BJ (cell line): ENCODE measurements around the gene P2RY6. TPM values are rescaled to one million over a fixed set of nuclear protein-coding genes. Genes with fewer than 3 reads are reported as not detected.

ENCODE experiments used
- CTCF ChIA-PET: fragments of 350-600 bp; formaldehyde crosslinking; extraction: SDS; loops from one replicate; lab custom pipeline; 2021; ENCODE audit warnings: antibody characterized with exemption, inconsistent platforms; lab: Yijun Ruan, JAX
- POLR2A ChIA-PET: fragments of 300-600 bp; sonication (Branson Sonifier 250); formaldehyde crosslinking; extraction: SDS; loops from one replicate; lab custom pipeline; 2021; ENCODE audit warnings: antibody characterized with exemption; lab: Charles Lee
- DNase-seq: peaks from one replicate; pipeline ENCODE4 v3.0.0-alpha.2; 2011; ENCODE audit warnings: low read depth
- H3K27me3 ChIP-seq: 2 replicates; pipeline ENCODE4 v1.6.0; 2011; ENCODE audit warnings: low read length; ENCODE audit not compliant: control insufficient read depth, insufficient read depth
- H3K36me3 ChIP-seq: 2 replicates; pipeline ENCODE4 v1.5.1; 2011; ENCODE audit warnings: low read length; ENCODE audit not compliant: control insufficient read depth, insufficient read depth
- H3K4me3 ChIP-seq: 2 replicates; pipeline ENCODE4 v1.5.1; 2011; ENCODE audit warnings: low read depth, mild to moderate bottlenecking, control low read depth, low read length
- polyA plus RNA-seq: library from polyadenylated mRNA; depleted of rRNA; stranded (reverse); fragments of >200 nt; gene quantifications from 2 replicates; pipeline ENCODE4 v1.2.3, GENCODE V29; 2011
- TF ChIP-seq, protein P1 (sequence below): IDR thresholded peaks from 2 replicates; pipeline ENCODE4 v1.5.1; 2011; ENCODE audit warnings: low read depth, mild to moderate bottlenecking, control low read depth, inconsistent platforms, low read length, moderate library complexity; ENCODE audit not compliant: insufficient read depth

P2RY6 gene
- polyA plus RNA-seq, 1 experiment: 1.5 TPM

DNA sequence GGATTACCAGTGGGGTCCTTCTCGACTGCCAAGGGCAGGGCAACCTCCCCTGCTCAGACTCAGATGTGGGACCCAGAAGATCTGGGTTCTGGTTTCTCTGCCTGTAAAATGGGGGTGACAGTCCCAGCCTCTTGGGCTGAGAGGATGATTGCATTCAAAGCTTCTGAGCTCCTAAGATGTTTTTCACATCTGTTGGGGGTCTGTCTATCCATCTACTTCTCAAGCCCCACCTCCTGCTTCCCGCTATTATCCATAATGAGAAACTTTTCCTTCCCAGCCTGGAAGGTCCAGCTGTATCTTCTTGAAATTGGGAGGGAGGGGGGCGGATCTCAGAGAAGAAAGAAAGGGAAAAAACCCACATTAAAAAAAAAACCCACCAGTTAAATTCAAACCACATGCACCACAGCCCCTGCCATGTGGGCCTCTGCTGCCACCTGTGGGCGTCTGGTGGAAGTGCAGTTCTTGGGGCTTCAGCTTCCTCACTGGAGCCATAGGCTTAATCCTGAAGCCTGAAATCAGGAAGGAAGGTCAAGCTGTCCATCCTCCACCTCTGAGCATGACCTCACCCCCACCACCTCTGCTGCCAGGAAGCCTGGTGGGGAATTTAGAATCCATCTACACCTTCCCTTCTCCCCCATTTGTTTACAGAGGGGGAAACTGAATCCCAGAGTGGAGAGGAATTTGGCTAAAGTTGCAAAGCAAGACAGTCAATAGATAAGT, 63.2 kb downstream of the P2RY6 start:
- Histone ChIP-seq H3K4me3 (no peak overlapping the region), H3K27me3 (no peaks in the 10 kb centered on the region), H3K36me3 (peaks cover 9% of the 10 kb centered on the region)
- ChIA-PET POLR2A (interaction anchor here (0.5 to 1.5 kb wide), 5 partner anchors 21 to 47 kb away, joined by 3 to 19 read pairs (median 9); no protein-coding TSS in a partner anchor), CTCF (interaction anchor here (0.8 to 11.0 kb wide), 20 partner anchors 9 to 326 kb away, joined by 3 to 259 read pairs (median 7); partner anchors contain the start of gene ARHGEF17)
- TF ChIP-seq, protein P1, sequence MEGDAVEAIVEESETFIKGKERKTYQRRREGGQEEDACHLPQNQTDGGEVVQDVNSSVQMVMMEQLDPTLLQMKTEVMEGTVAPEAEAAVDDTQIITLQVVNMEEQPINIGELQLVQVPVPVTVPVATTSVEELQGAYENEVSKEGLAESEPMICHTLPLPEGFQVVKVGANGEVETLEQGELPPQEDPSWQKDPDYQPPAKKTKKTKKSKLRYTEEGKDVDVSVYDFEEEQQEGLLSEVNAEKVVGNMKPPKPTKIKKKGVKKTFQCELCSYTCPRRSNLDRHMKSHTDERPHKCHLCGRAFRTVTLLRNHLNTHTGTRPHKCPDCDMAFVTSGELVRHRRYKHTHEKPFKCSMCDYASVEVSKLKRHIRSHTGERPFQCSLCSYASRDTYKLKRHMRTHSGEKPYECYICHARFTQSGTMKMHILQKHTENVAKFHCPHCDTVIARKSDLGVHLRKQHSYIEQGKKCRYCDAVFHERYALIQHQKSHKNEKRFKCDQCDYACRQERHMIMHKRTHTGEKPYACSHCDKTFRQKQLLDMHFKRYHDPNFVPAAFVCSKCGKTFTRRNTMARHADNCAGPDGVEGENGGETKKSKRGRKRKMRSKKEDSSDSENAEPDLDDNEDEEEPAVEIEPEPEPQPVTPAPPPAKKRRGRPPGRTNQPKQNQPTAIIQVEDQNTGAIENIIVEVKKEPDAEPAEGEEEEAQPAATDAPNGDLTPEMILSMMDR: peak; percentile 98
- no peak for DNase-seq

DNA sequence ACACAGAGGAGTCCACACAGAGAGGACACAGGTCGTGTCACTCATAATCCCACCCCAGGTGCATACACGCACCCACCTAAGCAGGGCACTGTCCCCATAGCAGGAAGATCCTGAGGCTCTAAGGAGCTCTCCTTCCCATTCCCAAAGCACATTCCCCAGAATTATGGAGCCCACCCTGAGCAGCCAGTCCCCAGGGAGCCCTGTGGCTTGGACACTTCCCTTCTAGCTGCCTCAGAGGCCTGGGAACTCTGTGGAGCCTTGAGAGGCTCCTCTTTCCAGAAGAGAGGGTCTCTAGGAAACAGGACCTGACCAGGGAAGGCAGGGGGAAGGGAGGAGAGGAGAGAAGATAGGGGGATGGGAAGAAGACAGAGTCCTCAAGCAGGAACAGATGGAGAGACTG, 65.7 kb downstream of the P2RY6 start:
- H3K27me3 ChIP-seq: no peaks in the 10 kb centered on the region
- no peak for DNase-seq
- H3K4me3 ChIP-seq: no peak overlapping the region
- peaks cover 17% of the 10 kb centered on the region for H3K36me3 ChIP-seq
- ChIA-PET CTCF (interaction anchor here (0.6 to 11.0 kb wide), 7 partner anchors 12 to 598 kb away, joined by 3 to 259 read pairs (median 75); partner anchors contain the start of gene ARHGEF17), POLR2A (interaction anchor here (0.7 kb wide), 1 partner anchor 28 kb away, joined by 9 read pairs; no protein-coding TSS in a partner anchor)
- TF ChIP-seq, protein P1: no peak

DNA sequence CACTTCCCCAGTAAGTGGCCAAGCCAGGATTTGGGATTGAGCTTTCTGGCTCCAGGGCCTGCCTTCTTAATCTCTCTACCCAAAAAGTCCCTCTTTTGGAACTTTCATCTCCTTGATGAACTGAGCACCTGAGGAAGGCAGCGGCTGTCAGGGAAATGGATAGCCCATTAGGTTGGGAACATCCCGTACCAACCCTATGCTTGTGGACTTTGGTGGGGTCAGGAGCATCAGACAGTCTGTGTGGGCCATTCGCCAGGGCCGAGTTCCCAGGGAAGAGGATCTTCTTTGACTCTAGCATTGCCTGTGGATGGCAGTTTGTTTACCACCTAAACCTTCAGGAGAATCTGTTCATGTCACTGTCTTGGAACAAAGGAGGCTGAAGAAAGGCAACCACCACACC, 66.1 kb downstream of the P2RY6 start:
- Histone ChIP-seq H3K36me3 (peaks cover 17% of the 10 kb centered on the region), H3K27me3 (no peaks in the 10 kb centered on the region), H3K4me3 (no peak overlapping the region)
- DNase-seq: no peak
- TF ChIP-seq, protein P1: no peak
- ChIA-PET CTCF (interaction anchor here (1.0 to 11.0 kb wide), 5 partner anchors 12 to 507 kb away, joined by 3 to 259 read pairs (median 114); partner anchors contain the start of gene ARHGEF17), POLR2A (no interaction called here)

DNA sequence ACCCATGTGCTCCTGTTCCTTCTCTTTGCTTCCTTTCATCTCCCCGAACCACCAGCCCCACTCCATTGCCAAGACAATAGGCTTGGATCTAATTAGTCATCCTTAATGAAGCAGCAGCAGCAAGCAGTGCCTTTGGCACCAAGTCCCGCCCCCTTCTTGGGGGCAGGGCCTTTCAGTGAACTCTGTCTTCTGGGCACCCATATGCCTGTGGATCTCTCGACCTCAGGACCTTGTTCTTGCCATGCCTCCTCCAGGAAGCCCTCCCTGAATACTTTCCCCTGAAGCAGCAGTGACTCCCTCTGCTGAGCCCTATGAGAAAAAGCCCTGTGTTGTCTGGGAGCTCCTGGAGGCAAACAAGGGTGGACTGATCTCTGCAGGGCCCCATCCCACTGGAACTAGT, 68.0 kb downstream of the P2RY6 start:
- TF ChIP-seq, protein P1: no peak
- ChIA-PET CTCF (interaction anchor here (1.5 to 11.0 kb wide), 5 partner anchors 10 to 321 kb away, joined by 3 to 259 read pairs (median 114); partner anchors contain the start of gene ARHGEF17), POLR2A (no interaction called here)
- Histone ChIP-seq H3K4me3 (no peak overlapping the region), H3K27me3 (no peaks in the 10 kb centered on the region), H3K36me3 (peaks cover 17% of the 10 kb centered on the region)
- no peak for DNase-seq

DNA sequence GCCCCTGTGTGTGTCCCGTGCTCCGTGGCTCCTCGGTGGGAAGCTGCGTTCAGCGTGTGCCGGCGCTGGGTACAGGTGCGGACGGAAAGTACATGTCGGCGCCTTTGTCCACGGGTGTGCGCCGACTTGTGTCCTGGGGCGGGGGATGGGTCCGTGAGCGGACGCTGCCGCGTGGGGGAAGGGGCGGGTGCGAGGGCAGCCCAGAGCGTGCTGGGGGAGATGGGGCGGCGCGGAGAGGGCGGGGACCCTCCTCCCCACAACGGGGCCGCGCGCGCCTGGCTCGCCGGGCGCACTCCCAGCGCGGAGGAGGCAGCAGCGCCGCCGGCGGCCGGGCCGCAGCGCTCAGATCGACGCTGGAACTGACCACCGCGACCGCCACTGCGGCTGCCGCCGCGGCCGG, 70.5 kb downstream of the P2RY6 start:
- CTCF ChIA-PET: interaction anchor here (9.6 to 11.0 kb wide), 3 partner anchors 7 to 44 kb away, joined by 114 to 259 read pairs (median 121); partner anchors contain the start of gene ARHGEF17
- TF ChIP-seq, protein P1: no peak
- H3K4me3 ChIP-seq: no peak overlapping the region
- H3K36me3 ChIP-seq: peaks cover 21% of the 10 kb centered on the region
- no peaks in the 10 kb centered on the region for H3K27me3 ChIP-seq
- POLR2A ChIA-PET: no interaction called here
- DNase-seq: no peak
